CD4-positive, alpha-beta T cell treated with Interleukin-17A for 1 hour (primary cell): ENCODE data around the gene IER3IP1.
"Not testable (repeated sequence)": the region's sequence is repeated elsewhere in the genome, so short reads cannot be mapped to it uniquely, and the experiment has no call there.

ENCODE experiments used
- DNase-seq: peaks from one replicate; pipeline ENCODE4 v3.0.0-alpha.2; 2020

Gene IER3IP1

GRCh38 chr18:47158404-47158803 lies 17.8 kb downstream of the IER3IP1 start:
- DNase-seq, result not testable (repeated sequence)

- no peak for DNase-seq
Observed at GRCh38 chr18:47151439-47151838, 24.7 kb downstream of the IER3IP1 start.

DNA sequence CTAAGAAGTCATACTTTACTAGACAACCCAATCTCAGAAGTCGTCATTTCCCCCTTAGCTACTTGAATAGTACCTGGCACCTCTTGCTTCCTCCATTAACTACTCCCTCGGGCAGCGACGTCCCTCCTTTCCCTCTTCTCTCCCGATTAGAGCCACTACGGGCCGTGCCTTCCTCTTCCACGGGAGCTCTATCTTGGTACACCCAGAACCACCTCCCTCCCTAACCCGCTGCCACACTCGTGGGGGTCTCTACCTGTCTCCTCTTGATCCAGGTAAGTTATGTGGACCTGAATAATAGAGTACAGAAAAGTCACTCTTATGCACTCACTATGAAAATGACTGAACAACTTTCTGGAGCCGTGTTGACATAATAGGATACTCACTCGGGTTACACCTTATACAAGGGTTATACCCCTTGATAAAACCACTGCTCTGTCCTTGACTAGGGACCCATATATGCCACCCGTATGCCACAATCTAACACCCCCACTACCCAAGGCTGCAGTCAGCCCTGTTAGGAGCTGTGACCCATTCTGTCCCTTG lies 25.3 kb downstream of the IER3IP1 start:
- DNase-seq, result no peak

- peak; percentile 74 for DNase-seq
Observed at GRCh38 chr18:47150029-47150823, 25.9 kb downstream of the IER3IP1 start, which contains the start of gene HDHD2. HDHD2 (minus strand) TSS chr18:47150500; CDS start chr18:47136439, 14,061 bp downstream.

- no peak for DNase-seq
Observed at GRCh38 chr18:47149457-47150028, 26.6 kb downstream of the IER3IP1 start.

DNA sequence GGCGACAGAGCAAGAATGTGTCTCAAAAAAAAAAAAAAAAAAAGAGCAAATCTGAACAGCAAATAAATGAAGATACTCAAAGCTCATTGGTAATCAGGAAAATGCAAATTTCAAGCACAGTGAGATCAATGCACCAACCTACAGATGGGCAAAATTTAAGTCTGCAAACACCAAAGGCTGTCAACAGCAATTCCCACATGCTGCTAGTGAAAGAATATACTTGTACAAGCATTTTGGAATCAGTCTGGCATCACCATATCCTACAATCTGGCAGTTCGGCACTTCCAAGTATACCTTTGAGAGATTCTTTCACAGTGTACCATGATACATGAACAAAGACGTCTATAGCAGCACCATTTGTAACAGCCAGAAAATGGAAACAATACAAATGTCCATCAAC lies 30.0 kb downstream of the IER3IP1 start:
- no peak for DNase-seq

DNA sequence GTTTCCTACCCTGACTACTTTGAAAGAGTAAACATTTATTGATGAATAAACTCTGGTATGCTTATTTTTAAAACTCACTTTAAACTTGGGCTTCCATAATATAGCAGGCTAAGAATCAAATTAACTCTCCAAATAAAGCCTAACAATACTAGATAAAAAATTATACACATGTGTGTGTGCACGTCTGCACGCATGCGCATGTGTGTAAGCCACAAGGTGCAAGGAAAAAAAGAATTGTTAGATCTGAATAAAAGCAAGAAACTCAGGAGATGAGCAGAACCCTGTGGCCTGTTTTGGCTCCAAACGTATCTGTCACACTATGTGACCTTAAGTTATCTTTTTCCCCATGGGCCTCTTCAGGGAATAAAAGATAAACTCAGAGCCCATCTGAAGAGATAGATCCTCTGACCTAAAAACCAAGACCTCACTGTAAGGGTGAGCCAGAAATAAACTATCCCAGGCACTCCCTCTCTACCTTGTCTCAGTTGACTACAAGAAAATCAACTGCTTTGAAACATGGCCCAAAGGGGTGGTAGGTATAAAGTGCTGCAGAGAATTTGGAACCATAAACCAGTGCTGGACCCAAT lies 32.2 kb downstream of the IER3IP1 start:
- DNase-seq, result no peak

DNA sequence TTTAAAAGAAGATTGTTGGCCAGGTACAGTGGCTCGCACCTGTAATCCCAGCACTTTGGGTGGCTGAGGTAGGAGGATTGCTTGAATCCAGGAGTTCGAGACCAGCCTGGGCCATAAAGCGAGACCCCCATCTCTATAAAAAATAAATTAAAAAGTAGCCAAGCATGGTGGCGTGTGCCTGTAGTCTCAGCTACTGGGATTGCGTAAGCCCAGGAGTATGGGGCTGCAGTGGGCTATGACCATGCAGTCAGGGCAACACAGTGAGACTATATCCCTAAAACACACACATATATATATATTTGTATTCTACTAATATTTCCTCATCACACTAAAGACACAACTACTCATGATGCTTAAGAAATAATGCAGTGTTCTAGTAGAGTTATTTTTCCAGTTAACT lies 33.0 kb downstream of the IER3IP1 start:
- no peak for DNase-seq

DNA sequence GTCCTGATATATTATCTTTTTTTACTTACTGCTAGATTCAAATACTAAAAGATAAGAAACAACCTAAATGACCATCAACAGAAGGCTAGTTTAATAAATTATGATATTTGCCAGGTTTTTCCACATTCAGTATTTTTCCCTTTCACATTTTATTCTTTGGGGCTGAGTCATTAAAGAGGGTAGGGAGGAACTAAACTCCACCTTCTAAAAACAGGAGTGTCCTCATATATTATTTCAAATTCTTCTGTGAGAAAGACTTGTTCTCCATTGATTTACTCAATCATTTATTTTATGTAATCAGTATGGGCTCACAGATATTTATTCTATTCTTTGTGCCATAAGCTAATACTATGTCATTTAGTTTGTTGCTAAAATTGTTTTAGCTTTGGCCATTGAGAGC lies 34.9 kb downstream of the IER3IP1 start:
- DNase-seq, result no peak

DNA sequence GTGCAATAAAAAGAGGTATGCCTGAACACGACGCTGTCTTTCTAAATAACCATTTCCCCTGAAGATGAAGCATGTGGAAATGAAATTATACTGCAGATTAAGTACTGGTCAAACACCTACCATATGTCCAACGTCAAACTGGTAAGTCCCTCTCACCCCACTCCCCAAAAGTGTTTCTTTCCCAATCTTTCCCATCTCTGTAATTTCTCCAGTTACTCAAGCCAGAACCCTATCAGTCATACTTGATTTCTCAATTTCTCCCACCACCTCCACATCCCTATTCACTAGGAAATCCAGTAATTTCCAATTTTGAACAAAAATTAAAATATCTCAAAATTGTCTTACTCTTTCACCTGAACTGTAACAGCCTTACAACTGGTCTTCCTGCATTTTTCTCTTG lies 55.0 kb downstream of the IER3IP1 start:
- DNase-seq, result no peak

- DNase-seq, result no peak
Observed at GRCh38 chr18:47120428-47120827, 55.7 kb downstream of the IER3IP1 start.

GRCh38 chr18:47118981-47119380 lies 57.2 kb downstream of the IER3IP1 start:
- no peak for DNase-seq

DNA sequence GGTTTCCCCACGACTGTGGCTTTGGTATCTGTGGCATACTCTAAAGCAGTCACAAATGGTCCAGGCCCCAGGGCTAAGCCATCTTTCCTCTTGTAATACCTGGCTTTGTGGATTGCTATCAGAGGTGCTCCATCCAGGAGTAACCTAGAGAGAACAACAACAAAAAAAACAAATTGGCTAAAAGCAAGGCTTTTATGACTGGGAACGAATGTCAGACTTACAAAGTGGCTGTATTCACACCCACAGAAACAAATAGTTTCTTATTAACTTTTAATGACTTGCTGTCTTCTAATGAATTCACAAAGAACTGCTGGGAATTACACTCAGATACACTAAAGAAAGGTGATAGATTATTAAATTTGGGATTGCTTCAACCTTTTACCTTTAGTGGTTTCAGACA lies 61.0 kb downstream of the IER3IP1 start:
- DNase-seq, result no peak

DNA sequence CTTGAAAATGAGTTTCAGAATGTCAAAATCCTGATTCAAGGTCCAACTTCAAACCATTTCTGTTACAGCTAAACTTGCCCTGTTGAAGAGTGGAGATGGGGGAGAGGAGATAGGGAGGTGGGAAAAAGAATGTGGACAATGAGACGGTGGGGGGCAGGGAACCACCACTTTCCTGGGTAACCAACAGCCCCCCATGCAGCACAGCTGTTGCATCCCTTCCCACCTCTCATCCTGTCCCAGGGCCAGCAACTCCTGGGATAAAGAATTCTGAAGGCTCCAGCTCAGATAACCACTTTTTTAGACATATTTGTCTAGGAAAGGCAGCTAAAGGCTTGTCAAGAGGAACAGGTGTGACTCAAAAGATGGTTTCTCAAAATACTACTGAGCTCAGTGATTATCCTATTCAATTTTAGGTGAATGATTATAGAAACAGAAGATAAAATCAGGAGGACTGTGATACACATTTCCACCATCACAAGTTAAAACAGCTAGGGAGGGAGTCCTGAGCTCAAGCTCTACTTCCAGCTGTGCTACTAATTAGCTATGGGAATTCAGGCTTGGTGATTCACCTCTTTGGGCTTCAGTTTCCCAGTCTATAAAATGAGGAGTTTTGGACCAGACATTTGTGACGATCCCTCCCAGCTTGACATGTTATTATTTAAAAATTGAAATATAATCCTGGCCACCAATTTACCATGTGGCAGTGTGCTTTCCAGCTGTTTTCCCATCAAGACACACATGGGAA lies 62.2 kb downstream of the IER3IP1 start:
- no peak for DNase-seq

DNA sequence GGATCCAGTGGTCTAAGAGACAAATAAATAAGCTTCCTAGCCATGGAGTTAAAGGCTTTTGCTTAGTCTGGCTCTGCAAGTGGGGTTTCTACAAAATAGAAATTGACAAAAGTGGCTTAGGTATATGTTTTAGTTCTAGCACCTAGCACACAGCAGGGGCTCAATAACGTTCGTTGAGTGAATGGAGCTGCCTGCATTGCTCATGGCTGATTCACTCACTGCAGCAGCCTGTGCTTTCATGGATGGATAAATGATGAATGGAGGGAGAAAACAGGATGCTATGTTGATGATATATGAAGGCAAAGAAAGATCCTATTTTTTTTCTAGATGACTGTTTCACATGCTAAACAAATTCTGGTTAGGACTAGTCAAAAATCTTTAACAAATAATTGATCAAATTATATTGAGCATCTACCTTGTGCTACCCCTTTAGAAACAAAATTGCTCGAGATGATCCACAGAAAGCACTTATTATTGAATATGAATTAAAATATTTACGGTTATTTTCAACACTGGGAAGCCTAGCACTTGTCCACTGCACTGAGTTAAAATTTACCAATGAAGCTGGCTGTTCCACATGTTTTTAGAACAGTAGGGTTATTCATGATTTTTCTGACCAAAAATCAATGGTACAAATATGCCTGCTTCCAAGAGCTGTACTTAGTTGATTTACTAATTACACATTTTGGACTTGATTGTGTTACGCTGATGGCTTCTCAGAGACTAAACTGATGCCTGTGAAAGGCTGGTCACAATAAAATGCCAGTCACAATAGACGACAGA lies 65.5 kb downstream of the IER3IP1 start:
- DNase-seq, result no peak

- no peak for DNase-seq
Observed at GRCh38 chr18:47109720-47110119, 66.4 kb downstream of the IER3IP1 start.

GRCh38 chr18:47108998-47109405 lies 67.2 kb downstream of the IER3IP1 start:
- DNase-seq, result no peak

- no peak for DNase-seq
Observed at GRCh38 chr18:47108373-47108772, 67.8 kb downstream of the IER3IP1 start.
